Endodermal cell (in vitro differentiated cells): ENCODE measurements around the gene MOB3B. TPM values are rescaled to one million over a fixed set of nuclear protein-coding genes. Genes with fewer than 3 reads are reported as not detected.

ENCODE experiments used
- DNase-seq: peaks from one replicate; pipeline ENCODE4 v3.0.0-alpha.2; 2017
- H3K27ac ChIP-seq: 2 replicates; pipeline ENCODE4 v1.5.1; 2013; ENCODE audit warnings: mild to moderate bottlenecking, low read depth, low read length, moderate library complexity
- H3K27me3 ChIP-seq: 2 replicates; pipeline ENCODE4 v1.6.1; 2013; ENCODE audit warnings: mild to moderate bottlenecking, low read length, moderate library complexity; ENCODE audit not compliant: insufficient read depth, control insufficient read depth, poor library complexity, severe bottlenecking
- H3K36me3 ChIP-seq: 2 replicates; pipeline ENCODE4 v1.7.0; 2013; ENCODE audit warnings: mild to moderate bottlenecking, low read length, moderate library complexity; ENCODE audit not compliant: control insufficient read depth, insufficient read depth
- H3K4me1 ChIP-seq: one replicate; pipeline ENCODE4 v1.7.0; 2013; ENCODE audit warnings: low read length; ENCODE audit not compliant: control insufficient read depth, insufficient read depth
- H3K4me3 ChIP-seq: 2 replicates; pipeline ENCODE4 v1.5.1; 2013; ENCODE audit warnings: mild to moderate bottlenecking, low read length, moderate library complexity
- H3K9ac ChIP-seq: 2 replicates; pipeline ENCODE4 v1.6.1; 2013; ENCODE audit warnings: mild to moderate bottlenecking, low read length, moderate library complexity; ENCODE audit not compliant: poor library complexity, severe bottlenecking; ENCODE audit errors: extremely low read depth
- H3K9me3 ChIP-seq: 2 replicates; pipeline ENCODE4 v1.6.1; 2013; ENCODE audit warnings: mild to moderate bottlenecking, low read length, moderate library complexity; ENCODE audit not compliant: control insufficient read depth
- H3K27ac Mint-ChIP-seq: 2 replicates; pipeline ENCODE4 v1.8.0; 2020; ENCODE audit warnings: mixed read lengths
- H3K27me3 Mint-ChIP-seq: 2 replicates; pipeline ENCODE4 v1.8.0; 2021; ENCODE audit warnings: mild to moderate bottlenecking, mixed read lengths; ENCODE audit not compliant: insufficient read depth
- H3K36me3 Mint-ChIP-seq: 2 replicates; pipeline ENCODE4 v1.8.0; 2020; ENCODE audit warnings: low read depth, mixed read lengths
- H3K4me1 Mint-ChIP-seq: 2 replicates; pipeline ENCODE4 v1.8.0; 2020; ENCODE audit warnings: mixed read lengths
- H3K4me3 Mint-ChIP-seq: 2 replicates; pipeline ENCODE4 v1.8.0; 2020; ENCODE audit warnings: mild to moderate bottlenecking, moderate library complexity, mixed read lengths
- H3K9me3 Mint-ChIP-seq: 2 replicates; pipeline ENCODE4 v1.8.0; 2020; ENCODE audit warnings: mild to moderate bottlenecking, mixed read lengths
- WGBS, 2 experiments: methylation state at CpG; one replicate each; pipeline versions ENCODE4 v1.1.5 to v1.1.7; 2013; ENCODE audit warnings: missing lambda C conversion rate in 2 of 2, mixed read lengths in 1 of 2; ENCODE audit not compliant: insufficient coverage in 1 of 2, insufficient read length in 1 of 2; 5-methylcytosine and 5-hydroxymethylcytosine counted together
- total RNA-seq, 2 donors: library from RNA; stranded (reverse); fragmentation: NEBNext Ultra II Directional in 1 of 2; extraction: Animal tissue kit (Norgen Biotek cat#: 25700) in 1 of 2; gene quantifications; 2 replicates in 1 of 2; 3 replicates in 1 of 2; pipeline ENCODE4 v1.2.1, GENCODE V29; 2021
- TF ChIP-seq, protein P1 (sequence below): fragments of 200-600 bp; sonication (generic); conservative IDR thresholded peaks from 2 replicates; pipeline ENCODE4 v1.5.0; 2021; ENCODE audit warnings: antibody characterized with exemption, mild to moderate bottlenecking

Gene MOB3B
- total RNA-seq, 2 donors from 2014 or later, result 5.6 to 6.2 TPM

DNA sequence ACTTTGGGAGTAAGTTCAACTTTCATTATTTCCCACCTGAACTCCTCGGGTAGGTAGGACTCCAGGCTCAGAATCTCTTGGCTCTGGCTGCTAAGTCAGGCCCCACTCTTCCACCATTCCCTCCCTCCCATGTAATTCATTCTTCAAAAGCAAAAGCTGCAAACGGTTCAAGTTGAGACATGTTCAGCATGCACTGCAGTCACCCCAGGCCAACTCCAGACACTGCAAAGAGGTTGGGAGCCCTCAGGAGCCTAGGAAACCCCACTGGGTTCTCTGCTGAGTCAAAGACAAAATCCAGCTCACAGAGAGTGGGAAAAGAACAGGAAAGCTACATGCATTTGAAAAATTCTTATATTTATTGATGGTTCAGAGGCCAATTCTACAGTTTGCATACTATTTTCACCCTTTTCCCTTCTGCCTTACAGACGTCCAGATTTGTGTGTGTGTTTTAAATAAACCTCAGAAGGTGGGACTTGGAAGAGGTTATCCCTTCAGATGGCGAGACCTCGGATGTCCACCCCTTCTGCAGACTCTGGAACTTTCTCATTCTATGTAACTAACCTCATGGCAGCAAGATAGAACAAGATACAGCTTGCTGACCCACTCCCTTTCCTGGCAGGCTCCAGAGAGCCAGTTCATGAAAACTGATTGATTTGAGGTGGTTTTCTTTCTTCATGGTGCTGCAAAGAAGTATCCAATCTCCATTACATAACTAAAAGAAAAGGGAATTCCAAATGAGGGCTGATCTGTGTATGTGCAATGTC is 167.0 kb downstream of the MOB3B start:
- Histone ChIP-seq H3K4me1 (no peaks in the 10 kb centered on the region), H3K9ac (no peak overlapping the region), H3K4me3 (no peak overlapping the region), H3K36me3 (no peaks in the 10 kb centered on the region), H3K27ac (no peak overlapping the region), H3K27me3 (peaks cover 54% of the 10 kb centered on the region), H3K9me3 (no peaks in the 10 kb centered on the region)
- Mint-ChIP-seq H3K27me3 (peaks cover 48% of the 10 kb centered on the region), H3K36me3 (no peaks in the 10 kb centered on the region), H3K4me3 (no peak overlapping the region), H3K27ac (no peak overlapping the region), H3K9me3 (no peaks in the 10 kb centered on the region), H3K4me1 (peaks cover 23% of the 10 kb centered on the region)
- no peak for DNase-seq
- 83 to 92% methylated on average over 4 to 5 of the region's 5 CpGs for WGBS, 2 experiments
- TF ChIP-seq, protein P1, sequence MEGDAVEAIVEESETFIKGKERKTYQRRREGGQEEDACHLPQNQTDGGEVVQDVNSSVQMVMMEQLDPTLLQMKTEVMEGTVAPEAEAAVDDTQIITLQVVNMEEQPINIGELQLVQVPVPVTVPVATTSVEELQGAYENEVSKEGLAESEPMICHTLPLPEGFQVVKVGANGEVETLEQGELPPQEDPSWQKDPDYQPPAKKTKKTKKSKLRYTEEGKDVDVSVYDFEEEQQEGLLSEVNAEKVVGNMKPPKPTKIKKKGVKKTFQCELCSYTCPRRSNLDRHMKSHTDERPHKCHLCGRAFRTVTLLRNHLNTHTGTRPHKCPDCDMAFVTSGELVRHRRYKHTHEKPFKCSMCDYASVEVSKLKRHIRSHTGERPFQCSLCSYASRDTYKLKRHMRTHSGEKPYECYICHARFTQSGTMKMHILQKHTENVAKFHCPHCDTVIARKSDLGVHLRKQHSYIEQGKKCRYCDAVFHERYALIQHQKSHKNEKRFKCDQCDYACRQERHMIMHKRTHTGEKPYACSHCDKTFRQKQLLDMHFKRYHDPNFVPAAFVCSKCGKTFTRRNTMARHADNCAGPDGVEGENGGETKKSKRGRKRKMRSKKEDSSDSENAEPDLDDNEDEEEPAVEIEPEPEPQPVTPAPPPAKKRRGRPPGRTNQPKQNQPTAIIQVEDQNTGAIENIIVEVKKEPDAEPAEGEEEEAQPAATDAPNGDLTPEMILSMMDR, result no peak

DNA sequence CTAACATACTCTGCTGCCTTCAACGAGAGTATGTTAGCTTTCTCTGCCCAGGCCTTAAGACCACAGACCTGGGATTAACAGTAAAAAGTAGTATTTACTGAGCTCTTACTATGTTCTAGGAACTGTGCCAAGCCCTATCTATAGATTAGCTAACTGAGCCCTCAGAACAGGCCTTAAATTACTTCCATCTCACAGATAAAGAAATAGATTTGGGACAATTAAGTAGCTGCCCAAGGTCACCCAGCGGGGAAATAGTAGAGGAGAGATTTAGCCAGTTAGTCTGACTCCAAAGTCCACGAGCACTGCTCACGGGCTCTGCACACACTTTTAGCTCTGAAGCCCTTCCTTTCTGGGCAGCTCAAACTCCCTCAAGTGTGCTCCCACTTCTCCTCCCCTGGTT is 168.1 kb downstream of the MOB3B start:
- Mint-ChIP-seq H3K27ac (no peak overlapping the region), H3K27me3 (peaks cover 44% of the 10 kb centered on the region)
- 93 to 100% methylated on average over 1 to 4 of the region's 4 CpGs for WGBS, 2 experiments

DNA sequence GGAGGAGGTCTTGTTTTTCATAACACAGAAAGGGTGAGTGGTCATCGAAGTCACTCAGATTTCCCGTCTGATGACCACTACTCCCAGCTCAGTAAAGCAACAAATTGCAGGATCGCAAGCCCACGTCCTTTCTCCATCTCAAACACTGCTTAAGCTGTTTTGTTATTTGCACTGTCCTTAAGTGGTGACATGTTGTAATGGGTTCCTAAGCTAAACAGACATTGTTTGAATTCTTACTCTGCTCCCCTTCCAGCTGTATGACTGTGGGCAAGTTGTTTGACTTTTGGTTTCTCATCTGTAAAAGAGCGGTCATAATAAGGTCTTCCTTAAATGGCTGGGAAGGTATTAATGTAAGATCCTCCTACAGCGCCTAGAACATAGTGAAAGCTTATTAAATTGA is 169.9 kb downstream of the MOB3B start:
- Histone ChIP-seq H3K4me3 (no peak overlapping the region), H3K36me3 (no peaks in the 10 kb centered on the region), H3K9me3 (no peaks in the 10 kb centered on the region), H3K9ac (no peak overlapping the region), H3K4me1 (peaks cover 2% of the 10 kb centered on the region), H3K27ac (no peak overlapping the region), H3K27me3 (peaks cover 48% of the 10 kb centered on the region)
- Mint-ChIP-seq H3K4me3 (no peak overlapping the region), H3K4me1 (peaks cover 20% of the 10 kb centered on the region), H3K27ac (no peak overlapping the region), H3K27me3 (peaks cover 49% of the 10 kb centered on the region), H3K9me3 (no peaks in the 10 kb centered on the region), H3K36me3 (no peaks in the 10 kb centered on the region)
- no peak for DNase-seq
- TF ChIP-seq, protein P1, result no peak
- WGBS, 2 experiments, result 95 to 100% methylated on average over 1 to 6 of the region's 6 CpGs

More for the DNA sequence above, 168.1 kb downstream of the MOB3B start:
- Mint-ChIP-seq H3K4me1 (peaks cover 25% of the 10 kb centered on the region), H3K4me3 (no peak overlapping the region), H3K9me3 (no peaks in the 10 kb centered on the region), H3K36me3 (no peaks in the 10 kb centered on the region)
- Histone ChIP-seq H3K36me3 (no peaks in the 10 kb centered on the region), H3K4me3 (no peak overlapping the region), H3K27ac (no peak overlapping the region), H3K9me3 (no peaks in the 10 kb centered on the region), H3K4me1 (peaks cover 2% of the 10 kb centered on the region), H3K9ac (no peak overlapping the region), H3K27me3 (peaks cover 46% of the 10 kb centered on the region)
- TF ChIP-seq, protein P1, result no peak
- DNase-seq, result no peak
